RWPE2 (cell line): Measurements from ENCODE around the gene TPCN2.
A peak's percentile ranks its signal among the peaks of the same experiment; 100 is the strongest.

Source experiments
- ATAC-seq: fragments of 200-7000 bp; cut with Tn5 transposase; 3 replicates; pipeline ENCODE4 v1.9.1; 2021; ENCODE audit warnings: low read depth
- DNase-seq: peaks from one replicate; pipeline ENCODE4 v3.0.0-alpha.2; 2020; ENCODE audit warnings: low spot score
- H3K27ac ChIP-seq: fragments of 450-650 bp; 2 replicates; pipeline ENCODE4 v1.5.1; 2017; ENCODE audit warnings: mild to moderate bottlenecking; ENCODE audit not compliant: poor library complexity, severe bottlenecking
- H3K27me3 ChIP-seq: fragments of 250-450 bp; sonication (Bioruptor Pico); 2 replicates; pipeline ENCODE4 v1.5.1; 2021; ENCODE audit warnings: mild to moderate bottlenecking, moderate library complexity; ENCODE audit not compliant: insufficient read depth, poor library complexity, severe bottlenecking
- H3K36me3 ChIP-seq: fragments of 250-450 bp; sonication (Bioruptor Pico); 2 replicates; pipeline ENCODE4 v1.5.1; 2020; ENCODE audit warnings: low read depth, mild to moderate bottlenecking, moderate library complexity
- H3K4me1 ChIP-seq: fragments of 250-450 bp; sonication (Bioruptor Pico); 2 replicates; pipeline ENCODE4 v1.5.1; 2021; ENCODE audit warnings: mild to moderate bottlenecking, moderate library complexity; ENCODE audit not compliant: insufficient read depth, poor library complexity, severe bottlenecking
- H3K4me3 ChIP-seq: fragments of 250-450 bp; sonication (Bioruptor Pico); 2 replicates; pipeline ENCODE4 v1.5.1; 2021; ENCODE audit warnings: mild to moderate bottlenecking, moderate library complexity; ENCODE audit not compliant: severe bottlenecking
- H3K9me3 ChIP-seq: fragments of 250-450 bp; sonication (Bioruptor Pico); 2 replicates; pipeline ENCODE4 v1.5.1; 2021; ENCODE audit warnings: mild to moderate bottlenecking, moderate library complexity; ENCODE audit not compliant: severe bottlenecking
- TF ChIP-seq, protein P1 (sequence below): fragments of 450-650 bp; IDR thresholded peaks from one replicate; pipeline ENCODE4 v1.5.1; 2017; ENCODE audit warnings: mild to moderate bottlenecking, moderate library complexity; ENCODE audit not compliant: poor library complexity, severe bottlenecking

The TPCN2 gene

GRCh38 chr11:69057236-69057635, 8.5 kb downstream of the TPCN2 start:
- DNase-seq = no peak
- peaks cover 4% of the 10 kb centered on the region; the same call in 1 of the 2 replicates for H3K36me3 ChIP-seq
- H3K27me3 ChIP-seq = no peaks in the 10 kb centered on the region
- no peak overlapping the region for H3K4me3 ChIP-seq
- H3K4me1 ChIP-seq = no peaks in the 10 kb centered on the region
- no peaks in the 10 kb centered on the region for H3K9me3 ChIP-seq
- ATAC-seq = no peak
- no peak overlapping the region for H3K27ac ChIP-seq
- TF ChIP-seq, protein P1, sequence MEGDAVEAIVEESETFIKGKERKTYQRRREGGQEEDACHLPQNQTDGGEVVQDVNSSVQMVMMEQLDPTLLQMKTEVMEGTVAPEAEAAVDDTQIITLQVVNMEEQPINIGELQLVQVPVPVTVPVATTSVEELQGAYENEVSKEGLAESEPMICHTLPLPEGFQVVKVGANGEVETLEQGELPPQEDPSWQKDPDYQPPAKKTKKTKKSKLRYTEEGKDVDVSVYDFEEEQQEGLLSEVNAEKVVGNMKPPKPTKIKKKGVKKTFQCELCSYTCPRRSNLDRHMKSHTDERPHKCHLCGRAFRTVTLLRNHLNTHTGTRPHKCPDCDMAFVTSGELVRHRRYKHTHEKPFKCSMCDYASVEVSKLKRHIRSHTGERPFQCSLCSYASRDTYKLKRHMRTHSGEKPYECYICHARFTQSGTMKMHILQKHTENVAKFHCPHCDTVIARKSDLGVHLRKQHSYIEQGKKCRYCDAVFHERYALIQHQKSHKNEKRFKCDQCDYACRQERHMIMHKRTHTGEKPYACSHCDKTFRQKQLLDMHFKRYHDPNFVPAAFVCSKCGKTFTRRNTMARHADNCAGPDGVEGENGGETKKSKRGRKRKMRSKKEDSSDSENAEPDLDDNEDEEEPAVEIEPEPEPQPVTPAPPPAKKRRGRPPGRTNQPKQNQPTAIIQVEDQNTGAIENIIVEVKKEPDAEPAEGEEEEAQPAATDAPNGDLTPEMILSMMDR = no peak

DNA sequence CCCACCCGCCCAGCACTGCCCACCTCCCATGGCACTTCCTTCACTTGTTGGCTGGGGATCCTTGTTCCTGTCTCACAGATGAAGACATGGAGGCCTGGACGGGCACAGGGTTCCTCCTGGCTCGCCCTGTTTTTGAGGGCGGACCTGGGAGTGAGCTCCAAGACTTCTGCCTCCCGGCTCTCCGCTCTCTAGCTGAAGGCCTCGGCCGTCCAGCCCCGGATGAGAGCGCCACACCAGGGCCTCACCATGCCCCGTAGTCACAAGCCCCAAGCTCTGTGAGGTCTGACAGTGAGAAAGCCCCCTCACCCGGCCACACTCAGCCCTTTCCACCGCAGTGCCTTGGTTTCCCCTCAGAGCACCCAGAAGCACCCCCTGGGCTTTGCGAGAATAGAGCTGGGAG, 9.1 kb downstream of the TPCN2 start:
- H3K27ac ChIP-seq = no peak overlapping the region
- TF ChIP-seq, protein P1 = no peak
- no peak for ATAC-seq
- H3K4me3 ChIP-seq = no peak overlapping the region
- no peaks in the 10 kb centered on the region for H3K27me3 ChIP-seq
- H3K36me3 ChIP-seq = peaks cover 4% of the 10 kb centered on the region; the same call in 1 of the 2 replicates
- H3K4me1 ChIP-seq = no peaks in the 10 kb centered on the region
- DNase-seq = peak; percentile 46
- H3K9me3 ChIP-seq = no peaks in the 10 kb centered on the region

DNA sequence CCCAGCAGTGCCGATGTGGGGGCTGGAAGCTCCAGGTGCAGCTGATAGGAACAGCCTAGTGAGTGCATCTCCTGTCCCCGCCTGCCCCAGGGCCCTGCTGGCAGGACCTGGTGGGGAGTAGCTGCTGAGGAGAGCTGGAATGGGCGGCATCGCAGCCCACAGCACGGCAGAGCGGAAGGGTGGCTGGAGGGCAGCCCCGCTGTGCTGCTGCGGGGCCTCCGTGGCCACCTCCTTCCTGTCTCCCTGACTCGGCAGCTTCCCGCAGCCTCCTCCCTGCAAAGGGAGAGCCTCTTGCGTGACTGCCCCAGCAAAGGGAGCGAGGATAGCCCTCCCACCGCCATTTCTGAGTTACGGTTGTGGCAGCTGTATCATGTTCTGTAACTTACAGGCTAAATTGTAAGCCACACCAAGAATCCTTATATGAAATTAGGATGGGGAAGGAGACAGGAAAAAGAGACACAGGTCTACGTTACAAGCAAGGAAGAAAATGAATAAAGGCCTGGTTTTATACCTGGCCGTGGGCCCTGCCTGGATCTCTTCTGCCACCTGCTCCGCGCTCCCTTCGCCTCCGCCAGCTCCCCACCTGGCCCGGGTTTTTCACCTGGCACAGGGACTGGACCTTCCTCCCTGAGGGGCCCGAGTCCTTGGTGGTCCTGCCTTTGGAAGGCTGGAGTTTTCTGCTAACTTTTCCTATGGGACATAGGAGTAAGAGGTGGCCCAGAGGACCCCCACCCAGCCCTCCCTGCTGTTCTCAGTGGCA, 10.0 kb downstream of the TPCN2 start:
- Histone ChIP-seq H3K4me1 (no peaks in the 10 kb centered on the region), H3K27me3 (no peaks in the 10 kb centered on the region), H3K36me3 (peaks cover 4% of the 10 kb centered on the region; the same call in 1 of the 2 replicates), H3K4me3 (no peak overlapping the region), H3K9me3 (no peaks in the 10 kb centered on the region), H3K27ac (no peak overlapping the region)
- DNase-seq = no peak
- no peak for ATAC-seq
- TF ChIP-seq, protein P1 = no peak

GRCh38 chr11:69059429-69059828, 10.7 kb downstream of the TPCN2 start:
- no peaks in the 10 kb centered on the region for H3K9me3 ChIP-seq
- no peaks in the 10 kb centered on the region for H3K27me3 ChIP-seq
- DNase-seq (no peak), ATAC-seq (no peak)
- peaks cover 4% of the 10 kb centered on the region; the same call in 1 of the 2 replicates for H3K36me3 ChIP-seq
- H3K4me3 ChIP-seq = no peak overlapping the region
- no peak overlapping the region for H3K27ac ChIP-seq
- no peaks in the 10 kb centered on the region for H3K4me1 ChIP-seq
- TF ChIP-seq, protein P1 = no peak

DNA sequence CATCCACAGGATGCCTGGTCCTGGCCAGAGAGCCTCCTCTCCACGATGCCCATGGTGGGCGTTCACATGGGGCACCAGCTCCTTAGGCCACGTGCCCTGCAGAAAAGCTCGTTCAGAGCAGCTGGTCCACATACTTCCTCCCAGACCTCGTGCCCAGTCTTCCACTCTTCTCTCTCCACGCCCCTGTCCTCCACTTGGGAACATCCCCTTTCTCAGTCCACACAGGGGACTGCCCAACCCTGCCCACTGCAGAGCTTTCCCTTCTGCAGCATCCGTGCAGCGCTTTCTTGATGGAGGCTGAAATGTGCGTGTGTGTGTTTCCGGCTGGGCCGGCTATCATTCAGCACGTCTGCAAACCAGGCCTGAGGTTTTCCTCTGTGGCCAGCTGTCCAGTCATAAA, 11.3 kb downstream of the TPCN2 start:
- H3K4me1 ChIP-seq = no peaks in the 10 kb centered on the region
- ATAC-seq = no peak
- no peaks in the 10 kb centered on the region for H3K27me3 ChIP-seq
- H3K4me3 ChIP-seq = no peak overlapping the region
- no peaks in the 10 kb centered on the region for H3K9me3 ChIP-seq
- DNase-seq = peak; percentile 42
- peaks cover 4% of the 10 kb centered on the region; the same call in 1 of the 2 replicates for H3K36me3 ChIP-seq
- TF ChIP-seq, protein P1 = no peak
- H3K27ac ChIP-seq = no peak overlapping the region
